ENCODE measurements around the gene PARP4.

PARP4 gene

DNA sequence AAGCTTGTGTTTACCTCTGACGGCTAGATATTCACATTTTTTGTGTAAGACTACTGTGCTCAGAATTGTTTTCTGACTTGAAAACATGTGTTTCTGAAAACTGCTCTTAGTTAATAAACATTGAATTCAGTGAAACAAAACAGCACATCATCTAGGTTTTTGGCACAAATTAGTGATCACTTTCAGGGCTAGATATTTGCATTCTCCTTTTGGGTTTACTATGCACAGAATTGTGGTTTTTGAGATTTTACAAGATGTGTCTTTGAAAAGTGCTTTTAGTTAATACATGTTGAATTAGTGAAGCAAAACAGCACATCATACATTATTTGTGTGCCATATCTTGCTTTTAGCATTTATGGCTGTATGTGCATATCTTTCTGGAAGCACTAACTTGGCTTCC lies 8.2 kb upstream of the PARP4 start:
- no CpG with 5 or more reads among the region's 1 CpG for WGBS (ENCODE audit: extremely low coverage, insufficient coverage, insufficient read length)
- Histone ChIP-seq H3K27ac (ENCODE audit: low read depth, low read length) (no peak overlapping the region), H2AFZ (ENCODE audit: insufficient read depth, low read length, poor library complexity) (no peak overlapping the region), H3K4me3 (ENCODE audit: low read depth, low read length) (no peak overlapping the region), H2BK120ac (ENCODE audit: insufficient read depth, low read length, poor library complexity) (no peak overlapping the region), H3K23ac (ENCODE audit: low read length) (no peak overlapping the region), H2AK5ac (ENCODE audit: low read length) (no peak overlapping the region), H3K18ac (ENCODE audit: low read length) (no peak overlapping the region), H3K9ac (ENCODE audit: low read length) (no peak overlapping the region), H3K4me1 (ENCODE audit: control insufficient read depth in 1 of 2, insufficient read depth in 2 of 2, low read length in 2 of 2) (no peaks in the 10 kb centered on the region), H4K8ac (ENCODE audit: low read depth, low read length) (no peak overlapping the region), H3K79me2 (ENCODE audit: control insufficient read depth, insufficient read depth, low read length, poor library complexity) (no peaks in the 10 kb centered on the region), H3K14ac (ENCODE audit: low read length) (no peak overlapping the region), H3K27me3 (ENCODE audit: insufficient read depth, low read length) (no peaks in the 10 kb centered on the region), H3K36me3 (ENCODE audit: control insufficient read depth in 1 of 2, insufficient read depth in 2 of 2, low read length in 2 of 2) (no peaks in the 10 kb centered on the region), H3K79me1 (ENCODE audit: low read length) (no peaks in the 10 kb centered on the region), H4K12ac (ENCODE audit: low read depth, low read length) (no peak overlapping the region), H4K91ac (ENCODE audit: low read depth, low read length) (no peak overlapping the region), H2BK12ac (ENCODE audit: low read length) (no peak overlapping the region), H3K4ac (ENCODE audit: low read depth, low read length) (no peak overlapping the region), H3K9me3 (ENCODE audit: insufficient read depth, low read depth, low read length) (no peaks in the 10 kb centered on the region), H3K4me2 (ENCODE audit: low read length) (no peak overlapping the region), H2BK5ac (ENCODE audit: low read depth, low read length, poor library complexity) (no peak overlapping the region)
- no peak for DNase-seq

GRCh38 chr13:24516919-24517318 lies 4.3 kb upstream of the PARP4 start:
- H3K4ac ChIP-seq (ENCODE audit: low read depth, low read length), result no peak overlapping the region
- DNase-seq, result no peak
- H2BK120ac ChIP-seq (ENCODE audit: insufficient read depth, low read length, poor library complexity), result no peak overlapping the region
- no peak overlapping the region for H2BK12ac ChIP-seq (ENCODE audit: low read length)
- no peak overlapping the region for H3K14ac ChIP-seq (ENCODE audit: low read length)
- H3K27me3 ChIP-seq (ENCODE audit: insufficient read depth, low read length), result no peaks in the 10 kb centered on the region
- H4K8ac ChIP-seq (ENCODE audit: low read depth, low read length), result no peak overlapping the region
- no peaks in the 10 kb centered on the region for H3K36me3 ChIP-seq (ENCODE audit: control insufficient read depth in 1 of 2, insufficient read depth in 2 of 2, low read length in 2 of 2)
- H3K9ac ChIP-seq (ENCODE audit: low read length), result no peak overlapping the region
- no CpG with 5 or more reads among the region's 6 CpGs for WGBS (ENCODE audit: extremely low coverage, insufficient coverage, insufficient read length)
- H2AK5ac ChIP-seq (ENCODE audit: low read length), result no peak overlapping the region
- H3K79me2 ChIP-seq (ENCODE audit: control insufficient read depth, insufficient read depth, low read length, poor library complexity), result peaks cover 4% of the 10 kb centered on the region
- H4K12ac ChIP-seq (ENCODE audit: low read depth, low read length), result no peak overlapping the region
- H4K91ac ChIP-seq (ENCODE audit: low read depth, low read length), result no peak overlapping the region
- H3K18ac ChIP-seq (ENCODE audit: low read length), result no peak overlapping the region
- no peaks in the 10 kb centered on the region for H3K4me1 ChIP-seq (ENCODE audit: control insufficient read depth in 1 of 2, insufficient read depth in 2 of 2, low read length in 2 of 2)
- no peak overlapping the region for H3K4me2 ChIP-seq (ENCODE audit: low read length)
- no peak overlapping the region for H2BK5ac ChIP-seq (ENCODE audit: low read depth, low read length, poor library complexity)
- H3K23ac ChIP-seq (ENCODE audit: low read length), result no peak overlapping the region
- H3K27ac ChIP-seq (ENCODE audit: low read depth, low read length), result no peak overlapping the region
- peaks cover 5% of the 10 kb centered on the region for H3K79me1 ChIP-seq (ENCODE audit: low read length)
- H2AFZ ChIP-seq (ENCODE audit: insufficient read depth, low read length, poor library complexity), result no peak overlapping the region
- H3K9me3 ChIP-seq (ENCODE audit: insufficient read depth, low read depth, low read length), result no peaks in the 10 kb centered on the region
- no peak overlapping the region for H3K4me3 ChIP-seq (ENCODE audit: low read depth, low read length)

DNA sequence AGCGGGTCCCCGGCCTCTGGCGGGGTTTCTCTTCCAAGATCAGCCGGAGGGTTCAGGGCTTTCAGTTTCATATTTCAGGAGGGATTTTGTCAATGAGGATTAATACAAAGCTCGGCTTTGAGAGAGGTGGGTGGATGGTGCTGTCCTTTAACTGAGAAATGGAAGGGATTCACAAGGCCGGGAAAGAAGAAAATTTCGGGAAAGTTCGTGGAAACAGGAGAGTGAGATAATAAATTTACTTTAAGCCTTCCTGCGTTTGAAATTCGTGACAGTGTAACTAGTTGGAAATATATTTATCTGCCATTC lies 283 bp upstream of the PARP4 start:
- Histone ChIP-seq H4K8ac (ENCODE audit: low read depth, low read length) (peak overlapping the region; percentile 83), H3K14ac (ENCODE audit: low read length) (peak overlapping the region; percentile 93)

DNA sequence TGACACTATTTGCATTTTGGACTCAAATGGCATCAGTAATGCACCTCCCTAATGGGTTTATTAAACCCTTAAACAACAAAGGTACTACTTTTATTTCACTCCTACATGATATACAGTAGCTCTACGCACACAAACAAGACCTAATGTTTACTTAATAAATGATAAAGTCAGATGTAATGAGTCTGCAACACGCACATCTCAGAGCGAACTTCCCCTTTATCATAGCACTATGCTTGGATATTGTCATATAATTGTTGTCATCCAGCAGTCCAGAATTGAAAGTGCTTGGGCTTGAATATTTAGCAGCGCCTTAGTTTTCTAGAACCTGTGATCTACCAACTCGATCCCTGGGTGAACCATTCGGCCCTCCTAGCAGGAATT lies 772 bp downstream of the PARP4 start:
- H3K79me2 ChIP-seq (ENCODE audit: control insufficient read depth, insufficient read depth, low read length, poor library complexity), result peaks cover 4% of the 10 kb centered on the region

More for the DNA sequence above, 283 bp upstream of the PARP4 start:
- Histone ChIP-seq H2AK5ac (ENCODE audit: low read length) (no peak overlapping the region), H2AFZ (ENCODE audit: insufficient read depth, low read length, poor library complexity) (peak overlapping the region; percentile 96), H3K27ac (ENCODE audit: low read depth, low read length) (no peak overlapping the region), H3K36me3 (ENCODE audit: control insufficient read depth in 1 of 2, insufficient read depth in 2 of 2, low read length in 2 of 2) (no peaks in the 10 kb centered on the region), H3K18ac (ENCODE audit: low read length) (no peak overlapping the region), H3K4me3 (ENCODE audit: low read depth, low read length) (peak overlapping the region; percentile 91), H2BK12ac (ENCODE audit: low read length) (peak overlapping the region; percentile 56), H4K12ac (ENCODE audit: low read depth, low read length) (peak overlapping the region; percentile 89), H4K91ac (ENCODE audit: low read depth, low read length) (peak overlapping the region; percentile 97), H3K27me3 (ENCODE audit: insufficient read depth, low read length) (no peaks in the 10 kb centered on the region), H3K4ac (ENCODE audit: low read depth, low read length) (peak overlapping the region; percentile 94), H3K4me1 (ENCODE audit: control insufficient read depth in 1 of 2, insufficient read depth in 2 of 2, low read length in 2 of 2) (peaks cover 7 to 9% of the 10 kb centered on the region in 2 experiments), H3K9me3 (ENCODE audit: insufficient read depth, low read depth, low read length) (no peaks in the 10 kb centered on the region), H3K23ac (ENCODE audit: low read length) (no peak overlapping the region), H2BK120ac (ENCODE audit: insufficient read depth, low read length, poor library complexity) (peak overlapping the region; percentile 57), H3K4me2 (ENCODE audit: low read length) (peak overlapping the region; percentile 77), H3K9ac (ENCODE audit: low read length) (no peak overlapping the region), H3K79me2 (ENCODE audit: control insufficient read depth, insufficient read depth, low read length, poor library complexity) (peaks cover 4% of the 10 kb centered on the region), H2BK5ac (ENCODE audit: low read depth, low read length, poor library complexity) (peak overlapping the region; percentile 58), H3K79me1 (ENCODE audit: low read length) (peaks cover 5% of the 10 kb centered on the region)
- no peak for DNase-seq
- no CpG with 5 or more reads among the region's 10 CpGs for WGBS (ENCODE audit: extremely low coverage, insufficient coverage, insufficient read length)

More for the DNA sequence above, 772 bp downstream of the PARP4 start:
- Histone ChIP-seq H3K9me3 (ENCODE audit: insufficient read depth, low read depth, low read length) (no peaks in the 10 kb centered on the region), H2BK5ac (ENCODE audit: low read depth, low read length, poor library complexity) (no peak overlapping the region), H4K91ac (ENCODE audit: low read depth, low read length) (no peak overlapping the region), H2AFZ (ENCODE audit: insufficient read depth, low read length, poor library complexity) (no peak overlapping the region), H4K12ac (ENCODE audit: low read depth, low read length) (no peak overlapping the region), H3K4me3 (ENCODE audit: low read depth, low read length) (no peak overlapping the region), H3K79me1 (ENCODE audit: low read length) (peaks cover 5% of the 10 kb centered on the region), H3K4ac (ENCODE audit: low read depth, low read length) (no peak overlapping the region), H4K8ac (ENCODE audit: low read depth, low read length) (no peak overlapping the region), H3K27me3 (ENCODE audit: insufficient read depth, low read length) (no peaks in the 10 kb centered on the region), H3K36me3 (ENCODE audit: control insufficient read depth in 1 of 2, insufficient read depth in 2 of 2, low read length in 2 of 2) (no peaks in the 10 kb centered on the region), H3K27ac (ENCODE audit: low read depth, low read length) (no peak overlapping the region), H3K18ac (ENCODE audit: low read length) (no peak overlapping the region), H3K4me1 (ENCODE audit: control insufficient read depth in 1 of 2, insufficient read depth in 2 of 2, low read length in 2 of 2) (peaks cover 7 to 9% of the 10 kb centered on the region in 2 experiments), H3K9ac (ENCODE audit: low read length) (no peak overlapping the region), H2BK12ac (ENCODE audit: low read length) (no peak overlapping the region), H3K23ac (ENCODE audit: low read length) (no peak overlapping the region), H2AK5ac (ENCODE audit: low read length) (no peak overlapping the region), H2BK120ac (ENCODE audit: insufficient read depth, low read length, poor library complexity) (no peak overlapping the region), H3K14ac (ENCODE audit: low read length) (no peak overlapping the region), H3K4me2 (ENCODE audit: low read length) (peak overlapping the region; percentile 77)
- DNase-seq, result no peak
- WGBS (ENCODE audit: extremely low coverage, insufficient coverage, insufficient read length), result no CpG with 5 or more reads among the region's 6 CpGs

All from trophoblast cell (in vitro differentiated cells and primary cell).